ENCODE results near the gene BEGAIN.

The BEGAIN gene

GRCh38 chr14:100557658-100558057 is 29.6 kb downstream of the BEGAIN start:
- H3K4me3 ChIP-seq: no peak overlapping the region
- no peaks in the 10 kb centered on the region for H3K36me3 ChIP-seq
- peaks cover 0 to 11% (median 0%) of the 10 kb centered on the region in 11 experiments; a peak in 4 of 22 replicates for H4K20me1 ChIP-seq
- H3K4me1 ChIP-seq: peaks cover 49 to 92% (median 86%) of the 10 kb centered on the region in 10 experiments
- H3K9ac ChIP-seq: peak overlapping the region in 3 of 11 experiments; percentile 5 to 27 (median 20); a peak in 2 of 22 replicates
- peak overlapping the region; percentile 71 to 91 (median 77) for H3K4me2 ChIP-seq
- no peaks in the 10 kb centered on the region for H3K9me3 ChIP-seq (replicated peaks in 1 of 11)
- H3K27me3 ChIP-seq: peaks cover 0 to 27% (median 0%) of the 10 kb centered on the region in 11 experiments; a peak in 7 of 22 replicates
- TF ChIP-seq Cebpa-rat (IDR thresholded peaks at IDR 0.05): no peak
- H3K27ac ChIP-seq: peak overlapping the region in 4 of 11 experiments; percentile 7 to 29 (median 18); a peak in 4 of 22 replicates

- no peak for TF ChIP-seq Cebpa-rat (IDR thresholded peaks at IDR 0.05)
- Histone ChIP-seq H3K4me1 (peaks cover 54 to 95% (median 91%) of the 10 kb centered on the region in 10 experiments), H4K20me1 (peaks cover 0 to 18% (median 0%) of the 10 kb centered on the region in 11 experiments; a peak in 4 of 22 replicates), H3K4me2 (peak overlapping the region; percentile 71 to 91 (median 77)), H3K27ac (peak overlapping the region in 4 of 11 experiments; percentile 2 to 29 (median 18); a peak in 4 of 22 replicates), H3K27me3 (peaks cover 0 to 33% (median 0%) of the 10 kb centered on the region in 11 experiments; a peak in 7 of 22 replicates), H3K4me3 (no peak overlapping the region), H3K9ac (peak overlapping the region in 3 of 11 experiments; percentile 5 to 27 (median 20); a peak in 3 of 22 replicates), H3K36me3 (no peaks in the 10 kb centered on the region), H3K9me3 (replicated peaks in 1 of 11) (no peaks in the 10 kb centered on the region)
These were observed 30.2 kb downstream of the BEGAIN start for GRCh38 chr14:100556936-100557505.

GRCh38 chr14:100556140-100556475 is 31.1 kb downstream of the BEGAIN start:
- peaks cover 54 to 100% (median 97%) of the 10 kb centered on the region in 10 experiments for H3K4me1 ChIP-seq
- peaks cover 0 to 18% (median 0%) of the 10 kb centered on the region in 11 experiments; a peak in 5 of 22 replicates for H4K20me1 ChIP-seq
- H3K4me2 ChIP-seq: peak overlapping the region in 9 of 11 experiments; percentile 71 to 93 (median 84); a peak in 13 of 22 replicates

GRCh38 chr14:100555436-100556139 is 31.6 kb downstream of the BEGAIN start:
- no peaks in the 10 kb centered on the region for H3K36me3 ChIP-seq
- H3K4me2 ChIP-seq: peak overlapping the region in 10 of 11 experiments; percentile 41 to 93 (median 82); a peak in 16 of 22 replicates
- peaks cover 0 to 45% (median 0%) of the 10 kb centered on the region in 11 experiments; a peak in 7 of 22 replicates for H3K27me3 ChIP-seq
- no peak overlapping the region for H3K27ac ChIP-seq
- H3K4me3 ChIP-seq: no peak overlapping the region
- no peak for TF ChIP-seq Cebpa-rat (IDR thresholded peaks at IDR 0.05)
- 0 out of 22 replicates have a peak overlapping the region, but pooled peaks of 1 of the 11 experiments have one; percentile 4 for H3K9ac ChIP-seq
- H3K4me1 ChIP-seq: peaks cover 51 to 100% (median 97%) of the 10 kb centered on the region in 10 experiments
- H3K9me3 ChIP-seq (replicated peaks in 1 of 11): no peaks in the 10 kb centered on the region
- H4K20me1 ChIP-seq: peaks cover 0 to 18% (median 0%) of the 10 kb centered on the region in 11 experiments; a peak in 6 of 22 replicates

More at GRCh38 chr14:100556140-100556475, 31.1 kb downstream of the BEGAIN start:
- no peak for TF ChIP-seq Cebpa-rat (IDR thresholded peaks at IDR 0.05)
- Histone ChIP-seq H3K27me3 (peaks cover 0 to 40% (median 0%) of the 10 kb centered on the region in 11 experiments; a peak in 7 of 22 replicates), H3K4me3 (no peak overlapping the region), H3K27ac (0 out of 22 replicates have a peak overlapping the region, but pooled peaks of 1 of the 11 experiments have one; percentile 21), H3K9me3 (replicated peaks in 1 of 11) (no peaks in the 10 kb centered on the region), H3K9ac (no peak overlapping the region), H3K36me3 (no peaks in the 10 kb centered on the region)

- no peak overlapping the region for H3K27ac ChIP-seq
These were observed 32.4 kb downstream of the BEGAIN start for GRCh38 chr14:100554696-100555320.

GRCh38 chr14:100554082-100554677 is 33.0 kb downstream of the BEGAIN start:
- no peak overlapping the region for H3K27ac ChIP-seq
- H3K4me1 ChIP-seq: peaks cover 60 to 100% (median 97%) of the 10 kb centered on the region in 10 experiments
- no peak for TF ChIP-seq Cebpa-rat (IDR thresholded peaks at IDR 0.05)
- no peak overlapping the region for H3K4me3 ChIP-seq
- no peaks in the 10 kb centered on the region for H3K36me3 ChIP-seq
- H3K9ac ChIP-seq: peak overlapping the region in 2 of 11 experiments; percentile 19 to 26; a peak in 2 of 22 replicates
- no peaks in the 10 kb centered on the region for H3K9me3 ChIP-seq (replicated peaks in 1 of 11)
- H4K20me1 ChIP-seq: peaks cover 0 to 26% (median 0%) of the 10 kb centered on the region in 11 experiments; a peak in 6 of 22 replicates
- H3K27me3 ChIP-seq: peaks cover 0 to 59% (median 0%) of the 10 kb centered on the region in 11 experiments; a peak in 7 of 22 replicates
- H3K4me2 ChIP-seq: peak overlapping the region; percentile 41 to 93 (median 78)

More at GRCh38 chr14:100554696-100555320, 32.4 kb downstream of the BEGAIN start:
- Histone ChIP-seq H3K9ac (peak overlapping the region in 4 of 11 experiments; percentile 4 to 38 (median 22); a peak in 4 of 22 replicates), H3K4me3 (no peak overlapping the region), H3K4me1 (peaks cover 54 to 100% (median 97%) of the 10 kb centered on the region in 10 experiments), H3K4me2 (peak overlapping the region; percentile 26 to 93 (median 78); a peak in 21 of 22 replicates), H3K27me3 (peaks cover 0 to 53% (median 0%) of the 10 kb centered on the region in 11 experiments; a peak in 7 of 22 replicates), H3K36me3 (no peaks in the 10 kb centered on the region), H3K9me3 (replicated peaks in 1 of 11) (no peaks in the 10 kb centered on the region), H4K20me1 (peaks cover 0 to 20% (median 0%) of the 10 kb centered on the region in 11 experiments; a peak in 6 of 22 replicates)
- TF ChIP-seq Cebpa-rat (IDR thresholded peaks at IDR 0.05): no peak

- TF ChIP-seq Cebpa-rat (IDR thresholded peaks at IDR 0.05): no peak
- Histone ChIP-seq H3K27ac (no peak overlapping the region), H3K36me3 (no peaks in the 10 kb centered on the region), H4K20me1 (peaks cover 0 to 28% (median 0%) of the 10 kb centered on the region in 11 experiments; a peak in 6 of 22 replicates), H3K4me2 (peak overlapping the region; percentile 41 to 93 (median 78); a peak in 19 of 22 replicates), H3K4me3 (no peak overlapping the region), H3K9me3 (replicated peaks in 1 of 11) (no peaks in the 10 kb centered on the region), H3K27me3 (peaks cover 0 to 64% (median 0%) of the 10 kb centered on the region in 11 experiments; a peak in 7 of 22 replicates), H3K9ac (no peak overlapping the region), H3K4me1 (peaks cover 67 to 100% (median 98%) of the 10 kb centered on the region in 10 experiments)
These were observed 33.7 kb downstream of the BEGAIN start for GRCh38 chr14:100553471-100553870.
